SK-N-SH (cell line): ENCODE measurements around the gene PRKCB. TPM values are rescaled to one million over a fixed set of nuclear protein-coding genes. Genes with fewer than 3 reads are reported as not detected.

Source experiments
- CTCF ChIA-PET: fragments of 300-600, 350-600 bp; formaldehyde crosslinking; extraction: SDS; loops from one replicate; lab custom pipeline; 2021; lab: Yijun Ruan, JAX
- POLR2A ChIA-PET: fragments of 350-600 bp; sonication (Branson Sonifier 250); formaldehyde crosslinking; extraction: SDS; loops from one replicate; lab custom pipeline; 2020; ENCODE audit warnings: antibody characterized with exemption, inconsistent platforms; lab: Yijun Ruan, JAX
- DNase-seq: peaks from one replicate; pipeline ENCODE4 v3.0.0; 2012
- H2AFZ ChIP-seq: fragments of 200-600 bp; sonication (generic); 2 replicates; pipeline ENCODE4 v1.8.1; 2016; ENCODE audit warnings: antibody characterized with exemption, mild to moderate bottlenecking, low read depth
- H3F3A ChIP-seq: fragments of 200-600 bp; sonication (generic); replicated peaks from 2 replicates; pipeline ENCODE3; 2016; ENCODE audit warnings: antibody characterized with exemption, mild to moderate bottlenecking; ENCODE audit not compliant: insufficient read depth
- H3K27ac ChIP-seq, 2 experiments: fragments of 200-500 bp in 1 of 2; fragments of 200-600 bp in 1 of 2; sonication (Bioruptor generic) in 1 of 2; sonication (generic), shearing (Covaris generic) in 1 of 2; 2 replicates each; pipeline versions ENCODE4 v1.5.1 to v1.6.1; 2014 to 2016; ENCODE audit warnings: low read depth in 2 of 2, inconsistent platforms in 1 of 2, low read length in 1 of 2, mild to moderate bottlenecking in 1 of 2, mixed read lengths in 1 of 2
- H3K27me3 ChIP-seq: fragments of 200-600 bp; sonication (generic), shearing (Covaris generic); 2 replicates; pipeline ENCODE4 v1.6.1; 2016; ENCODE audit warnings: mixed run types; ENCODE audit not compliant: insufficient read depth
- H3K36me3 ChIP-seq, 2 experiments: fragments of 200-500 bp in 1 of 2; fragments of 200-600 bp in 1 of 2; sonication (Bioruptor generic) in 1 of 2; sonication (generic) in 1 of 2; replicated peaks in 1 of 2; 2 replicates each; pipeline versions ENCODE3 to v1.5.1; 2014 to 2016; ENCODE audit warnings: low read length in 1 of 2, mild to moderate bottlenecking in 1 of 2; ENCODE audit not compliant: insufficient read depth in 2 of 2, control insufficient read depth in 1 of 2
- H3K4me1 ChIP-seq, 2 experiments: fragments of 200-500 bp in 1 of 2; fragments of 200-600 bp in 1 of 2; sonication (Bioruptor generic) in 1 of 2; sonication (generic), shearing (Covaris generic) in 1 of 2; 2 replicates each; pipeline versions ENCODE4 v1.5.1 to v1.6.1; 2014 to 2016; ENCODE audit warnings: low read depth in 1 of 2, low read length in 1 of 2, mixed run types in 1 of 2; ENCODE audit not compliant: insufficient read depth in 2 of 2, control insufficient read depth in 1 of 2
- H3K4me2 ChIP-seq: fragments of 200-600 bp; sonication (generic), shearing (Covaris generic); 2 replicates; pipeline ENCODE4 v1.6.1; 2017; ENCODE audit warnings: mixed run types
- H3K4me3 ChIP-seq, 2 experiments: fragments of 200-500 bp in 1 of 2; fragments of 200-600 bp in 1 of 2; sonication (Bioruptor generic) in 1 of 2; sonication (generic), shearing (Covaris generic) in 1 of 2; 2 replicates each; pipeline versions ENCODE4 v1.5.1 to v1.8.1; 2014 to 2016; ENCODE audit warnings: low read depth in 2 of 2, inconsistent platforms in 1 of 2, low read length in 1 of 2, mild to moderate bottlenecking in 1 of 2, mixed read lengths in 1 of 2, moderate library complexity in 1 of 2
- H3K79me2 ChIP-seq: fragments of 200-600 bp; sonication (generic); 2 replicates; pipeline ENCODE4 v1.8.1; 2017; ENCODE audit warnings: mild to moderate bottlenecking; ENCODE audit not compliant: insufficient read depth
- H3K9ac ChIP-seq: fragments of 200-600 bp; sonication (generic); 2 replicates; pipeline ENCODE4 v1.6.1; 2017; ENCODE audit warnings: mixed run types
- H3K9me2 ChIP-seq: fragments of 200-600 bp; sonication (generic); 2 replicates; pipeline ENCODE4 v1.6.1; 2017; ENCODE audit warnings: mixed run types
- H3K9me3 ChIP-seq: fragments of 200-600 bp; sonication (generic); 2 replicates; pipeline ENCODE4 v1.6.1; 2017; ENCODE audit warnings: mixed run types, mild to moderate bottlenecking, moderate library complexity
- H4K20me1 ChIP-seq: fragments of 200-600 bp; sonication (generic); 2 replicates; pipeline ENCODE4 v1.6.1; 2017; ENCODE audit warnings: mild to moderate bottlenecking, mixed run types; ENCODE audit not compliant: insufficient read depth
- ELF1 ChIP-seq: IDR thresholded peaks from 2 replicates; pipeline ENCODE4 v1.4.0; 2012
- EP300 ChIP-seq, 2 experiments: IDR thresholded peaks; 2 replicates each; pipeline versions ENCODE4 v1.4.0 to v1.6.1; 2012; ENCODE audit warnings: borderline replicate concordance in 1 of 2, low read depth in 1 of 2, low read length in 1 of 2
- FOXJ3 ChIP-seq: sonication (generic); formaldehyde crosslinking; IDR thresholded peaks from 2 replicates; pipeline ENCODE4 v1.5.1; 2020; ENCODE audit warnings: mild to moderate bottlenecking, missing genetic modification reagents
- JUND ChIP-seq: IDR thresholded peaks from 2 replicates; pipeline ENCODE4 v1.4.0; 2012
- POLR2AphosphoS5 ChIP-seq: IDR thresholded peaks from 2 replicates; pipeline ENCODE4 v1.6.1; 2012; ENCODE audit warnings: low read depth, low read length
- RAD21 ChIP-seq: IDR thresholded peaks from 2 replicates; pipeline ENCODE4 v1.6.1; 2012; ENCODE audit warnings: mild to moderate bottlenecking, low read length
- SIN3A ChIP-seq: IDR thresholded peaks from 2 replicates; pipeline ENCODE4 v1.6.1; 2012; ENCODE audit warnings: low read depth, mild to moderate bottlenecking, low read length, moderate library complexity, borderline replicate concordance
- SMC3 ChIP-seq: IDR thresholded peaks from 2 replicates; pipeline ENCODE4 v1.6.1; 2012; ENCODE audit warnings: low read depth, low read length, improper control_type of control experiment
- TEAD4 ChIP-seq: IDR thresholded peaks from 2 replicates; pipeline ENCODE4 v1.4.0; 2012; ENCODE audit warnings: mild to moderate bottlenecking, borderline replicate concordance; ENCODE audit not compliant: insufficient read depth
- WGBS: methylation state at CpG from one replicate; pipeline ENCODE4 v1.1.6; 2017; ENCODE audit warnings: low lambda C conversion rate; 5-methylcytosine and 5-hydroxymethylcytosine counted together
- polyA plus RNA-seq, 3 experiments: library from polyadenylated mRNA; depleted of rRNA; stranded (reverse); fragments of >200 nt; gene quantifications; 2 replicates each; pipeline ENCODE4 v1.2.3, GENCODE V29; 2012
- TF ChIP-seq, protein P1 (sequence below): fragments of 200-600 bp; sonication (generic); IDR thresholded peaks from 2 replicates; pipeline ENCODE4 v1.6.1; 2017; ENCODE audit warnings: antibody characterized with exemption, mild to moderate bottlenecking, moderate library complexity
- TF ChIP-seq, protein P2 (sequence below): IDR thresholded peaks from 2 replicates; pipeline ENCODE4; 2012
- TF ChIP-seq, protein P3 (sequence below): IDR thresholded peaks from 2 replicates; pipeline ENCODE4 v1.4.0; 2012; ENCODE audit warnings: low read depth
- TF ChIP-seq, protein P4 (sequence below): IDR thresholded peaks from 2 replicates; pipeline ENCODE4 v1.4.0; 2012; ENCODE audit warnings: low read depth, borderline replicate concordance

Gene PRKCB
- polyA plus RNA-seq, 1 of the 3 experiments (the other 2 are of a cell fraction): 0.12 TPM

DNA sequence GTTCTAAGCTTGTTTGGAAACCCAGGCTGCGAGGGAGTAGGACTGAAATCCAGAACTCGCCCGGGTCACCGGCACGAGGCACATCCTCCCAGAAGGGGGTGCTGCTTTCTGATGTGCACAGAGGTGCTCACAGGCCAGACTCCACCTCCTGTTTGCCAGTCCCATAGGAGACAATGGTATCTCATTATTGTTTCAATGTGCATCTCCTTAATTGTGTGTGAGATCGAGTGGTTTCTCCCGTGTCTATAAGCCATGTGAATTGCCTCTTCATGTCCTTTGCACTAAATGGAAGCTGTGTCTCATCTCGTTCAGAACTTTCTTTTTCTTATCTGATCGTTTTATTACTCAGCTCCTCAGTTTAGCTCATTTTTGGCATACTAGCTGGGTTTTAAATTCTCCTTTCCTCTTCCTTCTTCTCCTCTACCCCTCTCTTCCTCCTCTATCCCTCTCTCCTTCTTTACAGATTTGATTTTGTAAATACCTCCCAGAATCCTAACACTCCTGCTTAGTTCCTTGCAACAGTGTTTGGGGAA is 32.1 kb upstream of the PRKCB start:
- Histone ChIP-seq H4K20me1 (no peaks in the 10 kb centered on the region), H3K4me2 (peak overlapping the region; percentile 55; the same call in 1 of the 2 replicates), H3K36me3 (no peaks in the 10 kb centered on the region), H3K79me2 (no peaks in the 10 kb centered on the region), H3K27ac (no peak overlapping the region), H3F3A (no peaks in the 10 kb centered on the region), H3K9ac (no peak overlapping the region), H3K9me2 (no peaks in the 10 kb centered on the region), H3K4me3 (peak overlapping the region in 1 of 2 experiments; percentile 1; a peak in 1 of 4 replicates), H2AFZ (0 out of 2 replicates have a peak overlapping the region, but pooled peaks have one; percentile 38), H3K27me3 (no peaks in the 10 kb centered on the region; the same call in 1 of the 2 replicates), H3K9me3 (no peaks in the 10 kb centered on the region), H3K4me1 (peaks cover 0 to 5% of the 10 kb centered on the region in 2 experiments; a peak in 1 of 4 replicates)
- POLR2A ChIA-PET: no interaction called here
- CTCF ChIA-PET: interaction anchor here (0.7 to 3.8 kb wide), 22 partner anchors 8 to 705 kb away, joined by 3 to 47 read pairs (median 4); no protein-coding TSS in a partner anchor
- peak; percentile 66 for DNase-seq
- 8% methylated on average over 9 of the region's 9 CpGs for WGBS
- TF ChIP-seq EP300 (IDR thresholded peaks at IDR 0.05; ENCODE audit: borderline replicate concordance in 1 of 2, low read depth in 1 of 2, low read length in 1 of 2): no peak
- TF ChIP-seq SMC3: peak; percentile 44; the same call in 1 of the 2 replicates
- TF ChIP-seq, protein P1, sequence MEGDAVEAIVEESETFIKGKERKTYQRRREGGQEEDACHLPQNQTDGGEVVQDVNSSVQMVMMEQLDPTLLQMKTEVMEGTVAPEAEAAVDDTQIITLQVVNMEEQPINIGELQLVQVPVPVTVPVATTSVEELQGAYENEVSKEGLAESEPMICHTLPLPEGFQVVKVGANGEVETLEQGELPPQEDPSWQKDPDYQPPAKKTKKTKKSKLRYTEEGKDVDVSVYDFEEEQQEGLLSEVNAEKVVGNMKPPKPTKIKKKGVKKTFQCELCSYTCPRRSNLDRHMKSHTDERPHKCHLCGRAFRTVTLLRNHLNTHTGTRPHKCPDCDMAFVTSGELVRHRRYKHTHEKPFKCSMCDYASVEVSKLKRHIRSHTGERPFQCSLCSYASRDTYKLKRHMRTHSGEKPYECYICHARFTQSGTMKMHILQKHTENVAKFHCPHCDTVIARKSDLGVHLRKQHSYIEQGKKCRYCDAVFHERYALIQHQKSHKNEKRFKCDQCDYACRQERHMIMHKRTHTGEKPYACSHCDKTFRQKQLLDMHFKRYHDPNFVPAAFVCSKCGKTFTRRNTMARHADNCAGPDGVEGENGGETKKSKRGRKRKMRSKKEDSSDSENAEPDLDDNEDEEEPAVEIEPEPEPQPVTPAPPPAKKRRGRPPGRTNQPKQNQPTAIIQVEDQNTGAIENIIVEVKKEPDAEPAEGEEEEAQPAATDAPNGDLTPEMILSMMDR: peak; percentile 55
- peak; percentile 59 for TF ChIP-seq RAD21
- TF ChIP-seq SIN3A: no peak

DNA sequence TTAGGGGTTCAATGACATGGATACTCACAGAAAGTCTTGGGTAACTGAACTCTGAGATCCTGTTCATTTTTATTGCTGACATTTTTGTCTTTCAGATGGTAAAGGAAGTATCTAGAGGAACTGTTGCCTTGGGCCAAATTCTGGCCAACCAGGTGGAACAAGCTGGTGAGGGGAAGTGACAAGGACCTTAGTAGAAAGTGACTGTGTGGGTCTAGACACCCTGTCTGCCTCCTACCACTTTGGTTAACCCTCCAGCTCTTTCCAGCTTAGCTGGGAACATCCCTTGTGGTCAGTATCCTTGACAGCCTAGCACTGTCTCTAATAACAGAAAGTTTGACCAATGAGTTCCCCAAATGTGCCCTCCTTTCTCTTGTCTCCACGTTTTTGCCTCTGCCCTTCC is 28.8 kb upstream of the PRKCB start:
- no peaks in the 10 kb centered on the region for H3K9me3 ChIP-seq
- CTCF ChIA-PET: interaction anchor here (1.3 to 2.4 kb wide), 4 partner anchors 10 to 446 kb away, joined by 3 to 12 read pairs (median 6); no protein-coding TSS in a partner anchor
- H3K36me3 ChIP-seq: no peaks in the 10 kb centered on the region
- no peaks in the 10 kb centered on the region for H3K27me3 ChIP-seq
- H3K27ac ChIP-seq: no peak overlapping the region
- H2AFZ ChIP-seq: no peak overlapping the region
- H3K9me2 ChIP-seq: no peaks in the 10 kb centered on the region
- no peaks in the 10 kb centered on the region for H4K20me1 ChIP-seq
- H3F3A ChIP-seq: no peaks in the 10 kb centered on the region
- DNase-seq: no peak
- H3K4me3 ChIP-seq: no peak overlapping the region
- H3K79me2 ChIP-seq: no peaks in the 10 kb centered on the region
- POLR2A ChIA-PET: no interaction called here
- H3K4me1 ChIP-seq: peaks cover 0 to 5% of the 10 kb centered on the region in 2 experiments; a peak in 1 of 4 replicates
- H3K9ac ChIP-seq: no peak overlapping the region
- TF ChIP-seq TEAD4 (no peak), JUND (no peak), FOXJ3 (CRISPR knock-in tag) (no peak), POLR2AphosphoS5 (no peak), SMC3 (no peak), ELF1 (no peak)
- TF ChIP-seq, protein P2, sequence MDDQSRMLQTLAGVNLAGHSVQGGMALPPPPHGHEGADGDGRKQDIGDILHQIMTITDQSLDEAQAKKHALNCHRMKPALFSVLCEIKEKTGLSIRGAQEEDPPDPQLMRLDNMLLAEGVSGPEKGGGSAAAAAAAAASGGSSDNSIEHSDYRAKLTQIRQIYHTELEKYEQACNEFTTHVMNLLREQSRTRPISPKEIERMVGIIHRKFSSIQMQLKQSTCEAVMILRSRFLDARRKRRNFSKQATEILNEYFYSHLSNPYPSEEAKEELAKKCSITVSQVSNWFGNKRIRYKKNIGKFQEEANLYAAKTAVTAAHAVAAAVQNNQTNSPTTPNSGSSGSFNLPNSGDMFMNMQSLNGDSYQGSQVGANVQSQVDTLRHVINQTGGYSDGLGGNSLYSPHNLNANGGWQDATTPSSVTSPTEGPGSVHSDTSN: no peak
- TF ChIP-seq, protein P3, sequence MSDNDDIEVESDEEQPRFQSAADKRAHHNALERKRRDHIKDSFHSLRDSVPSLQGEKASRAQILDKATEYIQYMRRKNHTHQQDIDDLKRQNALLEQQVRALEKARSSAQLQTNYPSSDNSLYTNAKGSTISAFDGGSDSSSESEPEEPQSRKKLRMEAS: no peak
- TF ChIP-seq, protein P4, sequence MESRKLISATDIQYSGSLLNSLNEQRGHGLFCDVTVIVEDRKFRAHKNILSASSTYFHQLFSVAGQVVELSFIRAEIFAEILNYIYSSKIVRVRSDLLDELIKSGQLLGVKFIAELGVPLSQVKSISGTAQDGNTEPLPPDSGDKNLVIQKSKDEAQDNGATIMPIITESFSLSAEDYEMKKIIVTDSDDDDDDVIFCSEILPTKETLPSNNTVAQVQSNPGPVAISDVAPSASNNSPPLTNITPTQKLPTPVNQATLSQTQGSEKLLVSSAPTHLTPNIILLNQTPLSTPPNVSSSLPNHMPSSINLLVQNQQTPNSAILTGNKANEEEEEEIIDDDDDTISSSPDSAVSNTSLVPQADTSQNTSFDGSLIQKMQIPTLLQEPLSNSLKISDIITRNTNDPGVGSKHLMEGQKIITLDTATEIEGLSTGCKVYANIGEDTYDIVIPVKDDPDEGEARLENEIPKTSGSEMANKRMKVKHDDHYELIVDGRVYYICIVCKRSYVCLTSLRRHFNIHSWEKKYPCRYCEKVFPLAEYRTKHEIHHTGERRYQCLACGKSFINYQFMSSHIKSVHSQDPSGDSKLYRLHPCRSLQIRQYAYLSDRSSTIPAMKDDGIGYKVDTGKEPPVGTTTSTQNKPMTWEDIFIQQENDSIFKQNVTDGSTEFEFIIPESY: no peak
- WGBS: 0% methylated on average over 1 of the region's 1 CpG
- no peak overlapping the region for H3K4me2 ChIP-seq
